Loucy (cell line): ENCODE data around the gene HYLS1.
A peak's percentile ranks its signal among the peaks of the same experiment; 100 is the strongest.

Source experiments
- H2AFZ ChIP-seq: fragments of 200-600 bp; sonication (generic); 2 replicates; pipeline ENCODE4 v1.6.0; 2016; ENCODE audit warnings: antibody characterized with exemption, mild to moderate bottlenecking, low read length, moderate library complexity
- H3F3A ChIP-seq: fragments of 200-600 bp; 2 replicates; pipeline ENCODE4 v1.6.0; 2016; ENCODE audit warnings: antibody characterized with exemption, low read depth, mild to moderate bottlenecking
- H3K27me3 ChIP-seq: fragments of 200-600 bp; sonication (generic); 2 replicates; pipeline ENCODE4 v1.6.1; 2014; ENCODE audit warnings: low read length, mild to moderate bottlenecking; ENCODE audit not compliant: insufficient read depth, poor library complexity, severe bottlenecking
- H3K36me3 ChIP-seq: fragments of 200-600 bp; sonication (generic); 2 replicates; pipeline ENCODE4 v1.6.1; 2016; ENCODE audit warnings: low read length; ENCODE audit not compliant: insufficient read depth
- H3K4me1 ChIP-seq: fragments of 200-600 bp; sonication (generic); 2 replicates; pipeline ENCODE4 v1.5.1; 2014; ENCODE audit warnings: low read length, mild to moderate bottlenecking; ENCODE audit not compliant: insufficient read depth, poor library complexity, severe bottlenecking
- H3K4me2 ChIP-seq: fragments of 200-600 bp; sonication (generic); 2 replicates; pipeline ENCODE4 v1.6.0; 2014; ENCODE audit warnings: antibody characterized with exemption, low read length, low read depth, mild to moderate bottlenecking; ENCODE audit not compliant: poor library complexity, severe bottlenecking
- H3K4me3 ChIP-seq: fragments of 200-600 bp; sonication (generic); 2 replicates; pipeline ENCODE4 v1.5.1; 2014; ENCODE audit warnings: low read length, mild to moderate bottlenecking, mixed read lengths; ENCODE audit not compliant: poor library complexity, severe bottlenecking
- H3K79me2 ChIP-seq: fragments of 200-600 bp; sonication (generic); 2 replicates; pipeline ENCODE4 v1.6.1; 2014; ENCODE audit warnings: low read length; ENCODE audit not compliant: insufficient read depth
- H3K9ac ChIP-seq: fragments of 200-600 bp; sonication (generic); 2 replicates; pipeline ENCODE4 v1.6.0; 2014; ENCODE audit warnings: mild to moderate bottlenecking, low read depth, low read length, moderate library complexity; ENCODE audit not compliant: poor library complexity, severe bottlenecking
- H3K9me2 ChIP-seq: fragments of 200-600 bp; sonication (generic); replicated peaks from 2 replicates; pipeline ENCODE4 v1.6.1; 2016; ENCODE audit warnings: low read depth, low read length, mixed read lengths
- H3K9me3 ChIP-seq: fragments of 200-600 bp; sonication (generic); 2 replicates; pipeline ENCODE4 v1.6.1; 2014; ENCODE audit warnings: mild to moderate bottlenecking, antibody characterized with exemption, low read length, low read depth; ENCODE audit not compliant: insufficient read depth
- H4K20me1 ChIP-seq: fragments of 200-600 bp; sonication (generic); 2 replicates; pipeline ENCODE4 v1.6.0; 2014; ENCODE audit warnings: antibody characterized with exemption, low read length, mild to moderate bottlenecking; ENCODE audit not compliant: insufficient read depth, poor library complexity, severe bottlenecking
- CTCF ChIP-seq: fragments of 200-600 bp; sonication (generic); conservative IDR thresholded peaks from 2 replicates; pipeline ENCODE4 v1.5.1; 2014; ENCODE audit warnings: mild to moderate bottlenecking, antibody characterized with exemption, low read length
- EZH2phosphoT487 ChIP-seq: fragments of 200-600 bp; IDR thresholded peaks from 2 replicates; pipeline ENCODE4 v1.6.1; 2018; ENCODE audit warnings: antibody characterized with exemption, mild to moderate bottlenecking, moderate library complexity, borderline replicate concordance

HYLS1 gene

DNA sequence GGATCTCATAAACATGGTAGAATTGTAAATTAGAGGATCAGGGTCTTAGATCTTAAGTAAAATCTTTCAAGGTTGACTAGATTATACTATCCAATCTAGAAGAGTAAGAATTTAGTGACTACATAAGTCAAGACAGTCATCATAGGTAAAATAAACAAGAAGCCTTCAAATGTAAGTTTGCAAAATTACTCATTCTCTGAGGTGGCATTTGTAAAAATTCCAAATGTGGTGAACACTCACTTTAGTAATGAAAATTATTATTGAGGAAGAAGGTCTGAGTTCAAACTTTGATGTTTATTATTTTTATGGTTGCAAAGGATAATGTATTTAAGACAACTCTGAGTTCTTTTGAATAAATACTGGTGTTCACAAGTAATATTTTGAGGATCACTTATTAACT lies 4.6 kb downstream of the HYLS1 start:
- H3K4me1 ChIP-seq, result peaks cover 37% of the 10 kb centered on the region
- no peak overlapping the region for H3K4me3 ChIP-seq
- H3K9me2 ChIP-seq, result no peaks in the 10 kb centered on the region
- TF ChIP-seq EZH2phosphoT487, result no peak
- peaks cover 19% of the 10 kb centered on the region for H3K36me3 ChIP-seq
- H3K9me3 ChIP-seq, result no peaks in the 10 kb centered on the region
- H2AFZ ChIP-seq, result no peak overlapping the region
- peaks cover 24% of the 10 kb centered on the region for H4K20me1 ChIP-seq
- H3K9ac ChIP-seq, result no peak overlapping the region
- no peaks in the 10 kb centered on the region for H3K27me3 ChIP-seq
- H3F3A ChIP-seq, result no peaks in the 10 kb centered on the region
- H3K79me2 ChIP-seq, result peaks cover 79% of the 10 kb centered on the region
- H3K4me2 ChIP-seq, result peak overlapping the region; percentile 75

GRCh38 chr11:125892994-125893393 lies 5.5 kb downstream of the HYLS1 start:
- no peaks in the 10 kb centered on the region for H3F3A ChIP-seq
- H3K27me3 ChIP-seq, result no peaks in the 10 kb centered on the region
- no peak overlapping the region for H3K4me2 ChIP-seq
- H3K79me2 ChIP-seq, result peaks cover 84% of the 10 kb centered on the region
- peaks cover 33% of the 10 kb centered on the region for H4K20me1 ChIP-seq
- H3K9me2 ChIP-seq, result no peaks in the 10 kb centered on the region
- no peaks in the 10 kb centered on the region for H3K9me3 ChIP-seq
- peaks cover 19% of the 10 kb centered on the region for H3K36me3 ChIP-seq
- H3K4me3 ChIP-seq, result no peak overlapping the region
- no peak overlapping the region for H3K9ac ChIP-seq
- no peak for TF ChIP-seq CTCF
- no peak for TF ChIP-seq EZH2phosphoT487
- H3K4me1 ChIP-seq, result peaks cover 43% of the 10 kb centered on the region
- no peak overlapping the region for H2AFZ ChIP-seq

GRCh38 chr11:125901872-125902271 lies 14.4 kb downstream of the HYLS1 start:
- no peaks in the 10 kb centered on the region for H3K9me3 ChIP-seq
- peaks cover 20% of the 10 kb centered on the region for H3K4me1 ChIP-seq
- H3F3A ChIP-seq, result no peaks in the 10 kb centered on the region
- peak overlapping the region; percentile 73 for H3K4me2 ChIP-seq
- no peaks in the 10 kb centered on the region for H3K27me3 ChIP-seq
- H3K4me3 ChIP-seq, result peak overlapping the region; percentile 93
- H4K20me1 ChIP-seq, result peaks cover 19% of the 10 kb centered on the region
- peaks cover 15% of the 10 kb centered on the region; the same call in 1 of the 2 replicates for H3K36me3 ChIP-seq
- peak overlapping the region; percentile 70 for H3K9ac ChIP-seq
- peaks cover 42% of the 10 kb centered on the region; the same call in 1 of the 2 replicates for H3K79me2 ChIP-seq
- H2AFZ ChIP-seq, result no peak overlapping the region
- H3K9me2 ChIP-seq, result no peaks in the 10 kb centered on the region
- TF ChIP-seq EZH2phosphoT487 (no peak), CTCF (no peak)

GRCh38 chr11:125902277-125902926 lies 14.9 kb downstream of the HYLS1 start:
- peaks cover 40% of the 10 kb centered on the region; the same call in 1 of the 2 replicates for H3K79me2 ChIP-seq
- H3K9me3 ChIP-seq, result no peaks in the 10 kb centered on the region
- peak overlapping the region; percentile 73 for H3K4me2 ChIP-seq
- H3K36me3 ChIP-seq, result peaks cover 15% of the 10 kb centered on the region; the same call in 1 of the 2 replicates
- H3K4me3 ChIP-seq, result peak overlapping the region; percentile 93
- no peaks in the 10 kb centered on the region for H3K27me3 ChIP-seq
- peak overlapping the region; percentile 70 for H3K9ac ChIP-seq
- H3K9me2 ChIP-seq, result no peaks in the 10 kb centered on the region
- H3K4me1 ChIP-seq, result peaks cover 17% of the 10 kb centered on the region
- H3F3A ChIP-seq, result no peaks in the 10 kb centered on the region
- H4K20me1 ChIP-seq, result peaks cover 15% of the 10 kb centered on the region
- H2AFZ ChIP-seq, result peak overlapping the region; percentile 89
- no peak for TF ChIP-seq CTCF
- TF ChIP-seq EZH2phosphoT487, result no peak
